GM23338 (cell line): ENCODE measurements around the gene C5orf58. TPM values are rescaled to one million over a fixed set of nuclear protein-coding genes. Genes with fewer than 3 reads are reported as not detected.

Experiments
- ATAC-seq: fragments of 200-7000 bp; cut with Tn5 transposase; 3 replicates; pipeline ENCODE4 v1.9.1; 2020
- DNase-seq: peaks from one replicate; pipeline ENCODE4 v3.0.0-alpha.2; 2015; ENCODE audit warnings: low spot score
- H2AFZ ChIP-seq: fragments of 200-600 bp; sonication (generic); 2 replicates; pipeline ENCODE4 v1.8.0; 2016; ENCODE audit warnings: antibody characterized with exemption, mild to moderate bottlenecking, moderate library complexity
- H3F3A ChIP-seq: fragments of 200-600 bp; sonication (generic); replicated peaks from 2 replicates; pipeline ENCODE4 v1.8.0; 2017; ENCODE audit warnings: antibody characterized with exemption, mixed run types, low read depth
- H3K27ac ChIP-seq: fragments of 200-600 bp; sonication (generic); 2 replicates; pipeline ENCODE4 v1.6.1; 2016; ENCODE audit warnings: low read depth
- H3K27me3 ChIP-seq: fragments of 200-600 bp; sonication (generic); 2 replicates; pipeline ENCODE4 v1.8.0; 2016; ENCODE audit warnings: mild to moderate bottlenecking, mixed run types, moderate library complexity; ENCODE audit not compliant: insufficient read depth
- H3K36me3 ChIP-seq: fragments of 200-600 bp; sonication (generic); 2 replicates; pipeline ENCODE4 v1.8.0; 2016; ENCODE audit warnings: mild to moderate bottlenecking; ENCODE audit not compliant: insufficient read depth
- H3K4me1 ChIP-seq: fragments of 200-600 bp; sonication (generic); 2 replicates; pipeline ENCODE4 v1.8.0; 2016; ENCODE audit warnings: mild to moderate bottlenecking, moderate library complexity; ENCODE audit not compliant: insufficient read depth
- H3K4me2 ChIP-seq: fragments of 200-600 bp; sonication (generic); 2 replicates; pipeline ENCODE4 v1.7.1; 2017; ENCODE audit warnings: mixed run types
- H3K4me3 ChIP-seq: fragments of 200-600 bp; sonication (generic); 2 replicates; pipeline ENCODE4 v1.6.1; 2016; ENCODE audit warnings: mixed run types
- H3K79me2 ChIP-seq: fragments of 200-600 bp; sonication (generic); replicated peaks from 2 replicates; pipeline ENCODE4 v1.8.0; 2017; ENCODE audit warnings: mild to moderate bottlenecking; ENCODE audit not compliant: insufficient read depth
- H3K9me2 ChIP-seq: fragments of 200-600 bp; sonication (generic); 2 replicates; pipeline ENCODE4 v1.8.0; 2017; ENCODE audit not compliant: insufficient read depth
- H4K20me1 ChIP-seq: fragments of 200-600 bp; sonication (generic); replicated peaks from 2 replicates; pipeline ENCODE4 v1.8.0; 2017; ENCODE audit warnings: mild to moderate bottlenecking; ENCODE audit not compliant: insufficient read depth
- H3K27ac Mint-ChIP-seq: 2 replicates; pipeline ENCODE4 v1.8.0; 2020; ENCODE audit warnings: inconsistent platforms, mild to moderate bottlenecking, moderate library complexity, mixed read lengths
- H3K27me3 Mint-ChIP-seq: 3 replicates; pipeline ENCODE4 v1.8.0; 2022; ENCODE audit warnings: low read depth, mild to moderate bottlenecking, moderate library complexity, mixed read lengths, inconsistent platforms; ENCODE audit not compliant: insufficient read depth, poor library complexity
- H3K36me3 Mint-ChIP-seq: 3 replicates; pipeline ENCODE4 v1.8.0; 2021; ENCODE audit warnings: low read depth, mild to moderate bottlenecking, inconsistent platforms, moderate library complexity, mixed read lengths
- H3K4me1 Mint-ChIP-seq: 3 replicates; pipeline ENCODE4 v1.8.0; 2020; ENCODE audit warnings: mild to moderate bottlenecking, inconsistent platforms, mixed read lengths
- H3K4me3 Mint-ChIP-seq: 3 replicates; pipeline ENCODE4 v1.8.0; 2021; ENCODE audit warnings: moderate library complexity, mild to moderate bottlenecking, inconsistent platforms, mixed read lengths
- H3K9me3 Mint-ChIP-seq: 3 replicates; pipeline ENCODE4 v1.8.0; 2020; ENCODE audit warnings: moderate library complexity, mild to moderate bottlenecking, inconsistent platforms, mixed read lengths
- CREB1 ChIP-seq: fragments of 250-450 bp; sonication (Bioruptor Pico); IDR thresholded peaks from 2 replicates; pipeline ENCODE4 v1.5.0; 2020; ENCODE audit warnings: low read depth, mild to moderate bottlenecking, moderate library complexity
- CTCF ChIP-seq, 2 experiments: fragments of 200-600 bp in 1 of 2; sonication (generic) in 1 of 2; conservative IDR thresholded peaks; 2 replicates each; pipeline versions ENCODE4 v1.5.1 to v1.6.1; 2016 to 2017; ENCODE audit warnings: antibody characterized with exemption in 2 of 2, low read depth in 2 of 2, mild to moderate bottlenecking in 2 of 2, moderate library complexity in 1 of 2
- ETS1 ChIP-seq: IDR thresholded peaks from 2 replicates; pipeline ENCODE4 v1.6.1; 2016; ENCODE audit warnings: antibody characterized with exemption
- EZH2 ChIP-seq: fragments of 200-600 bp; sonication (generic); IDR thresholded peaks from one replicate; pipeline ENCODE4 v1.8.0; 2017; ENCODE audit warnings: antibody characterized with exemption, mild to moderate bottlenecking, low read depth; ENCODE audit not compliant: unreplicated experiment
- EZH2phosphoT487 ChIP-seq: fragments of 200-600 bp; sonication (generic); IDR thresholded peaks from one replicate; pipeline ENCODE4 v1.8.1; 2018; ENCODE audit warnings: antibody characterized with exemption; ENCODE audit not compliant: unreplicated experiment
- JUNB ChIP-seq: IDR thresholded peaks from one replicate; pipeline ENCODE4 v1.6.1; 2016; ENCODE audit warnings: antibody characterized with exemption; ENCODE audit not compliant: unreplicated experiment
- NANOG ChIP-seq: IDR thresholded peaks from 2 replicates; pipeline ENCODE4 v1.6.1; 2016; ENCODE audit warnings: antibody characterized with exemption, borderline replicate concordance
- POLR2AphosphoS5 ChIP-seq: IDR thresholded peaks from 2 replicates; pipeline ENCODE4 v1.6.1; 2016; ENCODE audit warnings: antibody characterized with exemption, low read depth
- REST ChIP-seq: IDR thresholded peaks from one replicate; pipeline ENCODE4 v1.6.1; 2018; ENCODE audit warnings: antibody characterized with exemption; ENCODE audit not compliant: unreplicated experiment
- STAT1 ChIP-seq: IDR thresholded peaks from one replicate; pipeline ENCODE4 v1.6.1; 2016; ENCODE audit warnings: antibody characterized with exemption; ENCODE audit not compliant: unreplicated experiment
- ZNF114 ChIP-seq: fragments of 250-450 bp; sonication (Bioruptor Pico); IDR thresholded peaks from 2 replicates; pipeline ENCODE4 v1.5.0; 2020; ENCODE audit warnings: mild to moderate bottlenecking, moderate library complexity
- ZNF331 ChIP-seq: fragments of 250-450 bp; sonication (Bioruptor Pico); IDR thresholded peaks from 2 replicates; pipeline ENCODE4 v1.5.0; 2020; ENCODE audit warnings: low read depth, mild to moderate bottlenecking, moderate library complexity
- ZNF462 ChIP-seq: fragments of 250-450 bp; sonication (Bioruptor Pico); IDR thresholded peaks from 2 replicates; pipeline ENCODE4 v1.5.0; 2020; ENCODE audit warnings: mild to moderate bottlenecking, moderate library complexity
- polyA plus RNA-seq: library from polyadenylated mRNA; unstranded; fragments of >200 nt; fragmentation: Nextera tagmentation; extraction: Ambion mirVana; gene quantifications from 2 replicates; pipeline ENCODE4 v1.2.1, GENCODE V29; 2016
- total RNA-seq: library from RNA; depleted of rRNA; stranded (reverse); fragments of >200 nt; shearing (Covaris generic); gene quantifications from 2 replicates; pipeline ENCODE4 v1.2.3, GENCODE V29; 2014

The C5orf58 gene
- total and polyA plus RNA-seq, 2 experiments from 2014 or later = 1.0 to 9.1 TPM

GRCh38 chr5:170249355-170249754 lies 16.6 kb downstream of the C5orf58 start:
- Mint-ChIP-seq H3K27me3 (peaks cover 4% of the 10 kb centered on the region), H3K36me3 (peaks cover 12% of the 10 kb centered on the region; the same call in 2 of the 3 replicates), H3K9me3 (peaks cover 14% of the 10 kb centered on the region; the same call in 2 of the 3 replicates), H3K27ac (no peak overlapping the region), H3K4me3 (no peak overlapping the region), H3K4me1 (peaks cover 52% of the 10 kb centered on the region)
- ATAC-seq (no peak), DNase-seq (no peak)
- H3K4me1 ChIP-seq = peaks cover 43% of the 10 kb centered on the region
- H3K27me3 ChIP-seq = no peaks in the 10 kb centered on the region
- no peaks in the 10 kb centered on the region for H3K36me3 ChIP-seq
- no peak overlapping the region for H3K4me3 ChIP-seq
- H3K27ac ChIP-seq = no peak overlapping the region
- no peaks in the 10 kb centered on the region for H4K20me1 ChIP-seq
- H3K79me2 ChIP-seq = no peaks in the 10 kb centered on the region
- no peak for TF ChIP-seq STAT1
- no peak for TF ChIP-seq ZNF331 (CRISPR knock-in tag)
- TF ChIP-seq CTCF (conservative IDR thresholded peaks at IDR 0.05; ENCODE audit: low read depth in 2 of 2) = no peak
- no peak for TF ChIP-seq ZNF462 (CRISPR knock-in tag)
- no peak for TF ChIP-seq EZH2
- TF ChIP-seq ETS1 = no peak
- no peak for TF ChIP-seq EZH2phosphoT487
- TF ChIP-seq JUNB = no peak
- TF ChIP-seq REST = no peak
- TF ChIP-seq NANOG = no peak
- TF ChIP-seq CREB1 (CRISPR knock-in tag) = no peak
- no peak for TF ChIP-seq ZNF114 (CRISPR knock-in tag)
- TF ChIP-seq POLR2AphosphoS5 = no peak
- H3K9me2 ChIP-seq = peaks cover 9% of the 10 kb centered on the region; the same call in 1 of the 2 replicates
- no peak overlapping the region for H3K4me2 ChIP-seq
- H2AFZ ChIP-seq = no peak overlapping the region
- no peaks in the 10 kb centered on the region for H3F3A ChIP-seq
